Endothelial cell of umbilical vein (primary cell): ENCODE data around the gene PRRX2. TPM values are rescaled to one million over a fixed set of nuclear protein-coding genes. Genes with fewer than 3 reads are reported as not detected.

Experiments used
- BruUV-seq: library from RNA; stranded (reverse); fragments of 400-500 nt; replicated peaks from 2 replicates; lab custom pipeline; 2021; lab: Mats Ljungman, UMichigan
- CTCF ChIA-PET: fragments of 300-600, 350-600 bp; sonication (Branson Sonifier 250); formaldehyde crosslinking; loops from one replicate; lab custom pipeline; 2021; ENCODE audit warnings: antibody characterized with exemption, inconsistent platforms; lab: Charles Lee
- POLR2A ChIA-PET: fragments of 300-600, 350-600 bp; sonication (Branson Sonifier 250); formaldehyde crosslinking; loops from one replicate; lab custom pipeline; 2021; ENCODE audit warnings: antibody characterized with exemption, inconsistent platforms; lab: Charles Lee
- DNase-seq: peaks from one replicate; pipeline ENCODE4 v3.0.0-alpha.2; 2011; ENCODE audit warnings: low read depth, low spot score
- FAIRE-seq: peaks from 2 replicates; lab custom pipeline; 2011; peaks lifted over from hg19 to GRCh38; lab: Jason Lieb, UNC
- H2AFZ ChIP-seq: 2 replicates; pipeline ENCODE4 v1.6.0; 2012; ENCODE audit warnings: low read depth, low read length, control low read depth, inconsistent platforms
- H3K27ac ChIP-seq: 2 replicates; pipeline ENCODE4 v1.5.1; 2011; ENCODE audit warnings: low read depth, mild to moderate bottlenecking, control low read depth, low read length, moderate library complexity; ENCODE audit not compliant: insufficient read depth
- H3K27me3 ChIP-seq, 2 experiments: 2 replicates each; pipeline versions ENCODE4 v1.6.0 to v1.6.1; 2011; ENCODE audit warnings: low read length in 2 of 2, mixed read lengths in 1 of 2; ENCODE audit not compliant: control insufficient read depth in 2 of 2, insufficient read depth in 2 of 2
- H3K36me3 ChIP-seq, 2 experiments: 2 replicates in 1 of 2; 3 replicates in 1 of 2; pipeline ENCODE4 v1.5.1; 2011; ENCODE audit warnings: low read length in 2 of 2, mild to moderate bottlenecking in 1 of 2, moderate library complexity in 1 of 2; ENCODE audit not compliant: control insufficient read depth in 2 of 2, insufficient read depth in 2 of 2; ENCODE audit errors: extremely low read depth in 1 of 2
- H3K4me1 ChIP-seq: 3 replicates; pipeline ENCODE4 v1.5.1; 2011; ENCODE audit warnings: mild to moderate bottlenecking, low read length; ENCODE audit not compliant: control insufficient read depth, insufficient read depth; ENCODE audit errors: extremely low read depth
- H3K4me2 ChIP-seq: 2 replicates; pipeline ENCODE4 v1.6.1; 2011; ENCODE audit warnings: low read length, control low read depth, mixed read lengths; ENCODE audit not compliant: insufficient read depth
- H3K4me3 ChIP-seq, 3 experiments: fragments of 200-600 bp in 1 of 3; sonication (generic), shearing (Covaris generic) in 1 of 3; replicated peaks in 1 of 3; 2 replicates each; pipeline ENCODE4 v1.5.1; 2011 to 2016; ENCODE audit warnings: control low read depth in 3 of 3, low read length in 3 of 3, mild to moderate bottlenecking in 2 of 3, inconsistent platforms in 1 of 3, low read depth in 1 of 3, moderate library complexity in 1 of 3; ENCODE audit not compliant: insufficient read depth in 1 of 3
- H3K79me2 ChIP-seq: 2 replicates; pipeline ENCODE4 v1.6.0; 2012; ENCODE audit warnings: low read length, inconsistent platforms; ENCODE audit not compliant: control insufficient read depth, insufficient read depth
- H3K9ac ChIP-seq: replicated peaks from 2 replicates; pipeline ENCODE3; 2011; ENCODE audit warnings: low read length, control low read depth; ENCODE audit not compliant: insufficient read depth; ENCODE audit errors: extremely low read depth
- H3K9me1 ChIP-seq: replicated peaks from 3 replicates; pipeline ENCODE4 v1.6.0; 2011; ENCODE audit warnings: mild to moderate bottlenecking, low read length; ENCODE audit not compliant: control insufficient read depth, insufficient read depth; ENCODE audit errors: extremely low read depth
- H3K9me3 ChIP-seq: replicated peaks from 2 replicates; pipeline ENCODE4 v1.5.1; 2012; ENCODE audit warnings: low read length, inconsistent platforms; ENCODE audit not compliant: control insufficient read depth, insufficient read depth
- H4K20me1 ChIP-seq: replicated peaks from 2 replicates; pipeline ENCODE3; 2011; ENCODE audit warnings: mild to moderate bottlenecking, low read length; ENCODE audit not compliant: control insufficient read depth, insufficient read depth; ENCODE audit errors: extremely low read depth
- EZH2 ChIP-seq: IDR thresholded peaks from 2 replicates; pipeline ENCODE4 v1.6.1; 2012; ENCODE audit warnings: borderline replicate concordance, low read depth, mild to moderate bottlenecking, moderate library complexity, low read length, inconsistent platforms; ENCODE audit not compliant: severe bottlenecking
- FOS ChIP-seq: IDR thresholded peaks from 2 replicates; pipeline ENCODE4 v1.6.1; 2011; ENCODE audit warnings: mild to moderate bottlenecking, low read length, moderate library complexity, borderline replicate concordance; ENCODE audit not compliant: insufficient read depth
- GATA2 ChIP-seq: IDR thresholded peaks from 2 replicates; pipeline ENCODE4 v1.7.0; 2011; ENCODE audit warnings: low read depth, mild to moderate bottlenecking, moderate library complexity, mixed read lengths, low read length; ENCODE audit not compliant: insufficient read length, insufficient read depth
- JUN ChIP-seq: IDR thresholded peaks from 2 replicates; pipeline ENCODE4 v1.6.1; 2011; ENCODE audit warnings: borderline replicate concordance, low read depth; ENCODE audit not compliant: insufficient read length, insufficient read depth
- MYC ChIP-seq: IDR thresholded peaks from one replicate; pipeline ENCODE4 v1.6.1; 2011; ENCODE audit warnings: mild to moderate bottlenecking, low read depth, low read length
- POLR2A ChIP-seq: IDR thresholded peaks from 2 replicates; pipeline ENCODE4 v1.6.1; 2012; ENCODE audit warnings: low read depth, mild to moderate bottlenecking, control low read depth, low read length
- POLR2AphosphoS5 ChIP-seq: IDR thresholded peaks from 2 replicates; pipeline ENCODE4 v1.6.1; 2012; ENCODE audit warnings: low read depth, mild to moderate bottlenecking, control low read depth, low read length, moderate library complexity; ENCODE audit not compliant: insufficient read depth
- dilution Hi-C: fragments of 300-500 bp; cut with MboI; formaldehyde crosslinking; loops from one replicate; pipeline ENCODE4 v1.15.0; 2019; ENCODE audit warnings: low sequenced_read_pairs; ENCODE audit not compliant: extremely low pct_ligation_motif_present
- intact Hi-C: fragments of 100-400 bp; cut with micrococcal nuclease; formaldehyde crosslinking; loops from one replicate; pipeline ENCODE4 v1.10.0; 2022
- polyA plus RNA-seq, 4 experiments: library from polyadenylated mRNA; depleted of rRNA in 3 of 4; stranded (reverse) in 3 of 4; unstranded in 1 of 4; fragments of >200 nt; gene quantifications; 2 replicates each; pipeline versions ENCODE4 v1.2.1 to v1.2.3, GENCODE V29; 2011 to 2012; ENCODE audit warnings: missing spikeins in 1 of 4
- total RNA-seq: library from RNA; stranded (reverse); gene quantifications from 2 replicates; pipeline ENCODE4 v1.2.3, GENCODE V29; 2021
- TF ChIP-seq, protein P1 (sequence below), 2 donors: IDR thresholded peaks; 1 replicate in 1 of 2; 2 replicates in 1 of 2; pipeline ENCODE4 v1.5.1; 2011; ENCODE audit warnings: low read length in 2 of 2, mild to moderate bottlenecking in 2 of 2, moderate library complexity in 2 of 2, control low read depth in 1 of 2, inconsistent platforms in 1 of 2, low read depth in 1 of 2; ENCODE audit not compliant: insufficient read depth in 1 of 2; ENCODE audit errors: extremely low read depth in 1 of 2
- TF ChIP-seq, protein P2 (sequence below): IDR thresholded peaks from 2 replicates; pipeline ENCODE4 v1.6.1; 2011; ENCODE audit not compliant: insufficient read depth, insufficient read length

Gene PRRX2
- total and polyA plus RNA-seq, 2 donors (not counting 3 experiments of a cell fraction or from before 2014, with no cell fraction given) = 0.19 to 0.77 TPM

DNA sequence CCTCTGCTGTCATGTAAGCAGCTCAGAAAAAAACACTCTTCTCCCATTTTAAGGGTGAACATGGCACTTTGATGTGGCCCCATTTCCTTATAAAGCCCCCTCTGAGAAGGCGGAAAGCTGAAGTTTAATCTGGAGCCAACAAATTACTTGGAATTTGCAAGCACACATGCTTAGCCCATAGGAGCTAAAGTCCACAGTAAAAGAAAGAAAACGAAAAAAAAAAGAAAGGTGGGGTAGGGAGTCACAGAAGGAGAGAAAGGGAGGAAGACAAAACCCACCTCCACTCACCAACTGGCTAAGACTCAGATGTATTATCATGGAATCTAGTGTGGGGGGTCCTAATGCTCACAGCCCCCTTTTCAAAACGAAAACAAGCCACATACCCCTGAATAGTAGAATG lies 30.4 kb downstream of the PRRX2 start:
- POLR2A ChIA-PET = no interaction called here
- H4K20me1 ChIP-seq = no peaks in the 10 kb centered on the region
- no peaks in the 10 kb centered on the region for H3K9me1 ChIP-seq
- H3K9me3 ChIP-seq = no peaks in the 10 kb centered on the region
- DNase-seq (no peak), FAIRE-seq (no peak)
- no peak overlapping the region for H3K27ac ChIP-seq
- peaks cover 5% of the 10 kb centered on the region for H3K4me1 ChIP-seq
- BruUV-seq = no TSS peak
- dilution Hi-C loops (no loop called here), intact Hi-C loops (loop anchor here (5.0 kb wide), 1 partner anchor 44 kb away; no protein-coding TSS in a partner anchor)
- TF ChIP-seq GATA2 (no peak), POLR2AphosphoS5 (no peak), JUN (no peak), POLR2A (no peak), MYC (no peak), FOS (no peak), EZH2 (no peak)
- TF ChIP-seq, protein P1, sequence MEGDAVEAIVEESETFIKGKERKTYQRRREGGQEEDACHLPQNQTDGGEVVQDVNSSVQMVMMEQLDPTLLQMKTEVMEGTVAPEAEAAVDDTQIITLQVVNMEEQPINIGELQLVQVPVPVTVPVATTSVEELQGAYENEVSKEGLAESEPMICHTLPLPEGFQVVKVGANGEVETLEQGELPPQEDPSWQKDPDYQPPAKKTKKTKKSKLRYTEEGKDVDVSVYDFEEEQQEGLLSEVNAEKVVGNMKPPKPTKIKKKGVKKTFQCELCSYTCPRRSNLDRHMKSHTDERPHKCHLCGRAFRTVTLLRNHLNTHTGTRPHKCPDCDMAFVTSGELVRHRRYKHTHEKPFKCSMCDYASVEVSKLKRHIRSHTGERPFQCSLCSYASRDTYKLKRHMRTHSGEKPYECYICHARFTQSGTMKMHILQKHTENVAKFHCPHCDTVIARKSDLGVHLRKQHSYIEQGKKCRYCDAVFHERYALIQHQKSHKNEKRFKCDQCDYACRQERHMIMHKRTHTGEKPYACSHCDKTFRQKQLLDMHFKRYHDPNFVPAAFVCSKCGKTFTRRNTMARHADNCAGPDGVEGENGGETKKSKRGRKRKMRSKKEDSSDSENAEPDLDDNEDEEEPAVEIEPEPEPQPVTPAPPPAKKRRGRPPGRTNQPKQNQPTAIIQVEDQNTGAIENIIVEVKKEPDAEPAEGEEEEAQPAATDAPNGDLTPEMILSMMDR (IDR thresholded peaks at IDR 0.05; ENCODE audit: extremely low read depth in 1 of 2, insufficient read depth in 1 of 2, low read depth in 1 of 2, low read length in 2 of 2) = no peak
- TF ChIP-seq, protein P2, sequence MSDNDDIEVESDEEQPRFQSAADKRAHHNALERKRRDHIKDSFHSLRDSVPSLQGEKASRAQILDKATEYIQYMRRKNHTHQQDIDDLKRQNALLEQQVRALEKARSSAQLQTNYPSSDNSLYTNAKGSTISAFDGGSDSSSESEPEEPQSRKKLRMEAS = no peak
- no peaks in the 10 kb centered on the region for H3K79me2 ChIP-seq
- no peak overlapping the region for H3K4me3 ChIP-seq
- H3K27me3 ChIP-seq = peaks cover 8 to 14% of the 10 kb centered on the region in 2 experiments
- H3K36me3 ChIP-seq = no peaks in the 10 kb centered on the region
- no peak overlapping the region for H2AFZ ChIP-seq
- no peak overlapping the region for H3K4me2 ChIP-seq
- CTCF ChIA-PET = interaction anchor here (2.1 kb wide), 1 partner anchor 42 kb away, joined by 4 read pairs; no protein-coding TSS in a partner anchor
- H3K9ac ChIP-seq = no peak overlapping the region
